GM12874 (cell line): ENCODE measurements around the gene PDGFRB.

Experiments used
- CTCF ChIP-seq: IDR thresholded peaks from 2 replicates; pipeline ENCODE4 v1.5.1; 2011; ENCODE audit warnings: low read depth, mild to moderate bottlenecking, control low read depth, low read length, moderate library complexity; ENCODE audit not compliant: insufficient read depth

PDGFRB gene

GRCh38 chr5:150131978-150132694, 23.5 kb downstream of the PDGFRB start:
- TF ChIP-seq CTCF = no peak

- TF ChIP-seq CTCF = no peak
Measured at GRCh38 chr5:150131461-150131860, 24.2 kb downstream of the PDGFRB start.

GRCh38 chr5:150130493-150130922, 25.1 kb downstream of the PDGFRB start:
- no peak for TF ChIP-seq CTCF

GRCh38 chr5:150129813-150130492, 25.7 kb downstream of the PDGFRB start:
- TF ChIP-seq CTCF = peak; percentile 94

- no peak for TF ChIP-seq CTCF
Measured at GRCh38 chr5:150129454-150129812, 26.2 kb downstream of the PDGFRB start.

GRCh38 chr5:150126921-150127265, 28.8 kb downstream of the PDGFRB start:
- TF ChIP-seq CTCF = no peak

GRCh38 chr5:150126199-150126920, 29.3 kb downstream of the PDGFRB start:
- no peak for TF ChIP-seq CTCF
